Posterior cingulate gyrus (tissue), 11 donors: ENCODE results near the gene AKR7A2.
"Not testable (repeated sequence)": the region's sequence is repeated elsewhere in the genome, so short reads cannot be mapped to it uniquely, and the experiment has no call there.

Experiments used
- DNase-seq, 10 donors: peaks; one replicate each; pipeline versions ENCODE4 v3.0.0 to v3.0.0-alpha.2; 2020 to 2021; ENCODE audit warnings: mixed read lengths in 3 of 10
- intact Hi-C: fragments of 100-400 bp; cut with DNase I; formaldehyde crosslinking; loops from one replicate; pipeline ENCODE4 v1.15.1; 2023

Gene AKR7A2

GRCh38 chr1:19309123-19309813, 2.7 kb downstream of the AKR7A2 start:
- intact Hi-C loops: no loop called here
- DNase-seq: no peak

- DNase-seq: no peak
- intact Hi-C loops: no loop called here
Measured at GRCh38 chr1:19308509-19308907, 3.4 kb downstream of the AKR7A2 start.

GRCh38 chr1:19307794-19308508, 4.0 kb downstream of the AKR7A2 start:
- intact Hi-C loops: no loop called here
- no peak for DNase-seq

GRCh38 chr1:19306941-19307340, 5.0 kb downstream of the AKR7A2 start:
- intact Hi-C loops: no loop called here

GRCh38 chr1:19305880-19306279, 6.1 kb downstream of the AKR7A2 start:
- no peak for DNase-seq
- intact Hi-C loops: no loop called here

More at GRCh38 chr1:19306941-19307340, 5.0 kb downstream of the AKR7A2 start:
- no peak for DNase-seq

GRCh38 chr1:19304081-19304480, 7.9 kb downstream of the AKR7A2 start:
- intact Hi-C loops, DNase-seq: not testable (repeated sequence)

GRCh38 chr1:19300211-19300610, 11.7 kb downstream of the AKR7A2 start:
- DNase-seq: no peak
- intact Hi-C loops: no loop called here

- intact Hi-C loops: no loop called here
- DNase-seq: no peak
Measured at GRCh38 chr1:19294638-19295037, 17.3 kb downstream of the AKR7A2 start.

- intact Hi-C loops: no loop called here
- DNase-seq: no peak
Measured at GRCh38 chr1:19289244-19289643, 22.7 kb downstream of the AKR7A2 start.

- intact Hi-C loops: not testable (repeated sequence)
- DNase-seq: peak in 3 of 10 donors; percentile 22 to 86 (median 32)
Measured at GRCh38 chr1:19288324-19289241, 23.4 kb downstream of the AKR7A2 start, which contains the start of gene AKR7A3. AKR7A3 (minus strand) TSS chr1:19288770; CDS start chr1:19288709, 61 bp downstream.

- DNase-seq: peak in 1 of 10 donors; percentile 69
- intact Hi-C loops: no loop called here
Measured at GRCh38 chr1:19287436-19288185, 24.3 kb downstream of the AKR7A2 start.

GRCh38 chr1:19285807-19286206, 26.1 kb downstream of the AKR7A2 start:
- intact Hi-C loops, DNase-seq: not testable (repeated sequence)

GRCh38 chr1:19285366-19285765, 26.6 kb downstream of the AKR7A2 start:
- DNase-seq, intact Hi-C loops: not testable (repeated sequence)

GRCh38 chr1:19284881-19285280, 27.1 kb downstream of the AKR7A2 start:
- intact Hi-C loops: no loop called here
- no peak for DNase-seq

- DNase-seq: no peak
- intact Hi-C loops: no loop called here
Measured at GRCh38 chr1:19283891-19284290, 28.1 kb downstream of the AKR7A2 start.

GRCh38 chr1:19274636-19275035, 37.3 kb downstream of the AKR7A2 start:
- no peak for DNase-seq

GRCh38 chr1:19273844-19274531, 38.0 kb downstream of the AKR7A2 start:
- DNase-seq, intact Hi-C loops: not testable (repeated sequence)

More at GRCh38 chr1:19274636-19275035, 37.3 kb downstream of the AKR7A2 start:
- intact Hi-C loops: no loop called here

GRCh38 chr1:19273106-19273843, 38.7 kb downstream of the AKR7A2 start:
- intact Hi-C loops: no loop called here
- DNase-seq: no peak

GRCh38 chr1:19272064-19272463, 39.9 kb downstream of the AKR7A2 start:
- intact Hi-C loops: no loop called here
- DNase-seq: no peak
